Activated CD8-positive, alpha-beta memory T cell treated with anti-CD3 and anti-CD28 coated beads for 36 hours (primary cell): ENCODE results near the gene SPPL2A. TPM values are rescaled to one million over a fixed set of nuclear protein-coding genes. Genes with fewer than 3 reads are reported as not detected.

Experiments
- CTCF ChIA-PET: fragments of 350-600 bp; sonication (Branson Sonifier 250); formaldehyde crosslinking; loops from one replicate; lab custom pipeline; 2021; ENCODE audit warnings: antibody characterized with exemption; lab: Charles Lee
- POLR2A ChIA-PET: fragments of 350-600 bp; sonication (Branson Sonifier 250); formaldehyde crosslinking; loops from one replicate; lab custom pipeline; 2021; ENCODE audit warnings: antibody characterized with exemption; lab: Charles Lee
- total RNA-seq, 2 experiments: library from RNA; stranded (reverse); gene quantifications; one replicate each; pipeline ENCODE4 v1.2.3, GENCODE V29; 2021

Gene SPPL2A
- total RNA-seq, 2 experiments from 2014 or later = 95.0 to 101 TPM

- ChIA-PET CTCF (interaction anchor here (0.6 to 0.9 kb wide), 4 partner anchors 11 to 443 kb away, joined by 3 read pairs; no protein-coding TSS in a partner anchor), POLR2A (interaction anchor here (1.2 kb wide), 1 partner anchor 255 kb away, joined by 3 read pairs; no protein-coding TSS in a partner anchor)
Observed at GRCh38 chr15:50652671-50653070, 112.8 kb downstream of the SPPL2A start.

Other genes starting within 250 kb of the SPPL2A start
- under 1 TPM in 1 of 2 experiments, not detected in 1; 0.21 TPM for gene USP50, start 219.0 kb downstream of the SPPL2A start, total RNA-seq
- gene TRPM7, start 78.9 kb downstream of the SPPL2A start, total RNA-seq = 10 to 100 TPM; 46.3 to 48.2 TPM
- 10 to 100 TPM; 21.2 to 21.5 TPM for gene AP4E1, start 143.0 kb upstream of the SPPL2A start, total RNA-seq